Fibroblast of the aortic adventitia (primary cell): ENCODE data around the gene PDE3B. TPM values are rescaled to one million over a fixed set of nuclear protein-coding genes. Genes with fewer than 3 reads are reported as not detected.

Experiments
- DNase-seq: peaks from one replicate; pipeline ENCODE4 v3.0.0-alpha.2; 2010; ENCODE audit warnings: low read depth
- H3K4me3 ChIP-seq: 2 replicates; pipeline ENCODE4 v1.5.1; 2011; ENCODE audit warnings: low read depth, mild to moderate bottlenecking, control low read depth, low read length, moderate library complexity
- total RNA-seq: library from RNA; depleted of rRNA; stranded (reverse); fragments of >200 nt; gene quantifications from 2 replicates; pipeline ENCODE4 v1.2.3, GENCODE V29; 2012; ENCODE audit warnings: low replicate concordance
- TF ChIP-seq, protein P1 (sequence below): IDR thresholded peaks from 2 replicates; pipeline ENCODE4 v1.5.1; 2011; ENCODE audit warnings: mild to moderate bottlenecking, low read length, control low read depth, inconsistent platforms; ENCODE audit not compliant: insufficient read depth

The PDE3B gene
- total RNA-seq, 1 donor, result 2.8 TPM

GRCh38 chr11:14641801-14642200, 1.8 kb upstream of the PDE3B start:
- TF ChIP-seq, protein P1, sequence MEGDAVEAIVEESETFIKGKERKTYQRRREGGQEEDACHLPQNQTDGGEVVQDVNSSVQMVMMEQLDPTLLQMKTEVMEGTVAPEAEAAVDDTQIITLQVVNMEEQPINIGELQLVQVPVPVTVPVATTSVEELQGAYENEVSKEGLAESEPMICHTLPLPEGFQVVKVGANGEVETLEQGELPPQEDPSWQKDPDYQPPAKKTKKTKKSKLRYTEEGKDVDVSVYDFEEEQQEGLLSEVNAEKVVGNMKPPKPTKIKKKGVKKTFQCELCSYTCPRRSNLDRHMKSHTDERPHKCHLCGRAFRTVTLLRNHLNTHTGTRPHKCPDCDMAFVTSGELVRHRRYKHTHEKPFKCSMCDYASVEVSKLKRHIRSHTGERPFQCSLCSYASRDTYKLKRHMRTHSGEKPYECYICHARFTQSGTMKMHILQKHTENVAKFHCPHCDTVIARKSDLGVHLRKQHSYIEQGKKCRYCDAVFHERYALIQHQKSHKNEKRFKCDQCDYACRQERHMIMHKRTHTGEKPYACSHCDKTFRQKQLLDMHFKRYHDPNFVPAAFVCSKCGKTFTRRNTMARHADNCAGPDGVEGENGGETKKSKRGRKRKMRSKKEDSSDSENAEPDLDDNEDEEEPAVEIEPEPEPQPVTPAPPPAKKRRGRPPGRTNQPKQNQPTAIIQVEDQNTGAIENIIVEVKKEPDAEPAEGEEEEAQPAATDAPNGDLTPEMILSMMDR, result no peak
- H3K4me3 ChIP-seq, result no peak overlapping the region
- DNase-seq, result no peak

- no peak for DNase-seq
- H3K4me3 ChIP-seq, result no peak overlapping the region
- TF ChIP-seq, protein P1, result no peak
Measured at GRCh38 chr11:14642453-14642852, 1.2 kb upstream of the PDE3B start.

DNA sequence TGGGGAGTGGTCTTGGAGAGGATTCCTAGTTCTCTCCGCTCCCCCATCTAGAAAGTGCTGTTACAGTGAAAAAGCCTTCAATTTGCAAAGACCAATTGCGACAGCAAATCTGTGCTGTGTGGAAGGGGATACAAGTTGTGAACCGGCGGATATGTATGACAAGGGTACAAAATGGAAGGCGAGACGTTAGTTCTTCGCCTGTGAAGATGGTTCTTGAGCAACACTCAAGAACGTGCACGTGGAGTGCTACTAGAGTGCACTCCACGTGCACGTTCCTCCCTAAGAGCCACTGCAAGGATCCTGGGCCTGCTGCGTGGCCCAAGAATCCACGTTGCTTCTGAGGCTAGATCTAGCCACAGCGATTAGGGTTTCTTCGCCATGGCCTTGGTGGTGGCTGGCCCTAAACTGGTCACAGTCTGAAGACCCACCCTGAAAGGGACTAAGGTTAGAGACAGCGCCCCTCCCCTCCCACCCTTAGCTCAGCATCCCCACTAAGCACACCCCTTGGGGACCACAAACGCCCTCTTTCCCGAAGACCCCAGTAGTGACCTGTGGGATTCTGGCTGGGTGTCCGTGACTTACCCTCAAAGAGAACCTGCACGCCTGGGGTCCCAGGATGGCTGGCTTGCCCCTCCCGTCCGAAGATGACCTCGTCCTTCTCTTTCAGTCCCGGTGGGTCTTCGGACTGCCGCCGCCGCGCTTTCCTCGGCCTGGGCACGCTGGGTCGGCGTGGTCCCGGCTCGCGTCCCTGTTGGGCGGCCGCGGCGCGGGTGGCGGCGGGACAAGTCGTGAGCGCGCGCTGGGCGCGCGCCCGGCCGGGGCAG, 519 bp upstream of the PDE3B start:
- DNase-seq, result no peak
- peak overlapping the region; percentile 73 for H3K4me3 ChIP-seq
- TF ChIP-seq, protein P1, result no peak

DNA sequence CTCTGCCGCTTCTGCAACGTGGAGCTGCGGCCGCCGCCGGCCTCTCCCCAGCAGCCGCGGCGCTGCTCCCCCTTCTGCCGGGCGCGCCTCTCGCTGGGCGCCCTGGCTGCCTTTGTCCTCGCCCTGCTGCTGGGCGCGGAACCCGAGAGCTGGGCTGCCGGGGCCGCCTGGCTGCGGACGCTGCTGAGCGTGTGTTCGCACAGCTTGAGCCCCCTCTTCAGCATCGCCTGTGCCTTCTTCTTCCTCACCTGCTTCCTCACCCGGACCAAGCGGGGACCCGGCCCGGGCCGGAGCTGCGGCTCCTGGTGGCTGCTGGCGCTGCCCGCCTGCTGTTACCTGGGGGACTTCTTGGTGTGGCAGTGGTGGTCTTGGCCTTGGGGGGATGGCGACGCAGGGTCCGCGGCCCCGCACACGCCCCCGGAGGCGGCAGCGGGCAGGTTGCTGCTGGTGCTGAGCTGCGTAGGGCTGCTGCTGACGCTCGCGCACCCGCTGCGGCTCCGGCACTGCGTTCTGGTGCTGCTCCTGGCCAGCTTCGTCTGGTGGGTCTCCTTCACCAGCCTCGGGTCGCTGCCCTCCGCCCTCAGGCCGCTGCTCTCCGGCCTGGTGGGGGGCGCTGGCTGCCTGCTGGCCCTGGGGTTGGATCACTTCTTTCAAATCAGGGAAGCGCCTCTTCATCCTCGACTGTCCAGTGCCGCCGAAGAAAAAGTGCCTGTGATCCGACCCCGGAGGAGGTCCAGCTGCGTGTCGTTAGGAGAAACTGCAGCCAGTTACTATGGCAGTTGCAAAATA, 816 bp downstream of the PDE3B start:
- TF ChIP-seq, protein P1, result no peak
- DNase-seq, result peak; percentile 14
- peak overlapping the region; percentile 73 for H3K4me3 ChIP-seq

GRCh38 chr11:14645015-14645912, 1.7 kb downstream of the PDE3B start:
- peak; percentile 14 for DNase-seq
- TF ChIP-seq, protein P1, result no peak
- H3K4me3 ChIP-seq, result peak overlapping the region; percentile 73
